OCI-LY3 (cell line): Measurements from ENCODE around the gene CDC14A.

Experiments
- EZH2phosphoT487 ChIP-seq: fragments of 200-600 bp; shearing (Covaris generic); IDR thresholded peaks from 2 replicates; pipeline ENCODE4 v1.6.1; 2018; ENCODE audit warnings: antibody characterized with exemption, mixed run types, low read depth
- TF ChIP-seq, protein P1 (sequence below): fragments of 200-600, 300-600 bp; sonication (generic); IDR thresholded peaks from 2 replicates; pipeline ENCODE4 v1.5.1; 2014; ENCODE audit warnings: antibody characterized with exemption, low read length, low read depth

- TF ChIP-seq, protein P1, sequence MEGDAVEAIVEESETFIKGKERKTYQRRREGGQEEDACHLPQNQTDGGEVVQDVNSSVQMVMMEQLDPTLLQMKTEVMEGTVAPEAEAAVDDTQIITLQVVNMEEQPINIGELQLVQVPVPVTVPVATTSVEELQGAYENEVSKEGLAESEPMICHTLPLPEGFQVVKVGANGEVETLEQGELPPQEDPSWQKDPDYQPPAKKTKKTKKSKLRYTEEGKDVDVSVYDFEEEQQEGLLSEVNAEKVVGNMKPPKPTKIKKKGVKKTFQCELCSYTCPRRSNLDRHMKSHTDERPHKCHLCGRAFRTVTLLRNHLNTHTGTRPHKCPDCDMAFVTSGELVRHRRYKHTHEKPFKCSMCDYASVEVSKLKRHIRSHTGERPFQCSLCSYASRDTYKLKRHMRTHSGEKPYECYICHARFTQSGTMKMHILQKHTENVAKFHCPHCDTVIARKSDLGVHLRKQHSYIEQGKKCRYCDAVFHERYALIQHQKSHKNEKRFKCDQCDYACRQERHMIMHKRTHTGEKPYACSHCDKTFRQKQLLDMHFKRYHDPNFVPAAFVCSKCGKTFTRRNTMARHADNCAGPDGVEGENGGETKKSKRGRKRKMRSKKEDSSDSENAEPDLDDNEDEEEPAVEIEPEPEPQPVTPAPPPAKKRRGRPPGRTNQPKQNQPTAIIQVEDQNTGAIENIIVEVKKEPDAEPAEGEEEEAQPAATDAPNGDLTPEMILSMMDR = no peak
- no peak for TF ChIP-seq EZH2phosphoT487
These were observed 10.0 kb upstream of the CDC14A start for GRCh38 chr1:100342348-100342747.
